Stromal cell of bone marrow (primary cell): ENCODE data around the gene TUBB3.
"Not testable (repeated sequence)": the region's sequence is repeated elsewhere in the genome, so short reads cannot be mapped to it uniquely, and the experiment has no call there.

ENCODE experiments used
- DNase-seq: peaks from one replicate; pipeline ENCODE4 v3.0.0-alpha.2; 2012; ENCODE audit warnings: low read depth

TUBB3 gene

GRCh38 chr16:89965447-89966225 is 42.5 kb downstream of the TUBB3 start:
- DNase-seq = no peak

- DNase-seq = no peak
These were observed 43.6 kb downstream of the TUBB3 start for GRCh38 chr16:89966756-89967155.

- DNase-seq = not testable (repeated sequence)
These were observed 44.3 kb downstream of the TUBB3 start for GRCh38 chr16:89967436-89967835.

GRCh38 chr16:89968074-89968473 is 44.9 kb downstream of the TUBB3 start:
- DNase-seq = not testable (repeated sequence)

GRCh38 chr16:89969741-89970410 is 46.7 kb downstream of the TUBB3 start:
- no peak for DNase-seq

- DNase-seq = no peak
These were observed 48.5 kb downstream of the TUBB3 start for GRCh38 chr16:89971495-89972243.

GRCh38 chr16:89972244-89973234 is 49.4 kb downstream of the TUBB3 start:
- peak; percentile 82 for DNase-seq

GRCh38 chr16:89973235-89973634 is 50.1 kb downstream of the TUBB3 start:
- DNase-seq = no peak

- DNase-seq = no peak
These were observed 50.7 kb downstream of the TUBB3 start for GRCh38 chr16:89973654-89974335.

- DNase-seq = no peak
These were observed 51.7 kb downstream of the TUBB3 start for GRCh38 chr16:89974870-89975269.

GRCh38 chr16:89981414-89981813 is 58.3 kb downstream of the TUBB3 start:
- DNase-seq = no peak

GRCh38 chr16:89982318-89982717 is 59.2 kb downstream of the TUBB3 start:
- no peak for DNase-seq

- no peak for DNase-seq
These were observed 60.4 kb downstream of the TUBB3 start for GRCh38 chr16:89983536-89983935.

- no peak for DNase-seq
These were observed 61.1 kb downstream of the TUBB3 start for GRCh38 chr16:89984216-89984615.

GRCh38 chr16:89985219-89985618 is 62.1 kb downstream of the TUBB3 start:
- DNase-seq = no peak
